BE2C (cell line): ENCODE measurements around the gene RUBCNL.

Experiments
- DNase-seq: peaks from one replicate; pipeline ENCODE4 v3.0.0-alpha.2; 2020
- H3K27me3 ChIP-seq: fragments of 250-450 bp; sonication (Bioruptor Pico); 2 replicates; pipeline ENCODE4 v1.5.1; 2020; ENCODE audit warnings: mild to moderate bottlenecking
- H3K36me3 ChIP-seq: fragments of 250-450 bp; sonication (Bioruptor Pico); 2 replicates; pipeline ENCODE4 v1.5.1; 2020; ENCODE audit warnings: mild to moderate bottlenecking
- H3K4me1 ChIP-seq: fragments of 250-450 bp; sonication (Bioruptor Pico); 2 replicates; pipeline ENCODE4 v1.5.1; 2020
- H3K4me3 ChIP-seq: 2 replicates; pipeline ENCODE4 v1.5.1; 2011; ENCODE audit warnings: low read depth, low read length
- H3K9me3 ChIP-seq: fragments of 250-450 bp; sonication (Bioruptor Pico); 2 replicates; pipeline ENCODE4 v1.5.1; 2020
- CTCF ChIP-seq: IDR thresholded peaks from 2 replicates; pipeline ENCODE4 v1.5.1; 2012; ENCODE audit warnings: mild to moderate bottlenecking, low read depth, low read length

RUBCNL gene

GRCh38 chr13:46355088-46355468 is 32.0 kb downstream of the RUBCNL start:
- Histone ChIP-seq H3K9me3 (no peaks in the 10 kb centered on the region), H3K36me3 (no peaks in the 10 kb centered on the region), H3K4me3 (no peak overlapping the region), H3K27me3 (no peaks in the 10 kb centered on the region), H3K4me1 (no peaks in the 10 kb centered on the region)
- TF ChIP-seq CTCF: no peak
- no peak for DNase-seq

- Histone ChIP-seq H3K27me3 (no peaks in the 10 kb centered on the region), H3K4me3 (no peak overlapping the region), H3K9me3 (no peaks in the 10 kb centered on the region), H3K36me3 (no peaks in the 10 kb centered on the region), H3K4me1 (no peaks in the 10 kb centered on the region)
- no peak for DNase-seq
- no peak for TF ChIP-seq CTCF
Observed at GRCh38 chr13:46354156-46355087, 32.6 kb downstream of the RUBCNL start.

- Histone ChIP-seq H3K4me1 (no peaks in the 10 kb centered on the region), H3K4me3 (no peak overlapping the region), H3K9me3 (no peaks in the 10 kb centered on the region), H3K36me3 (no peaks in the 10 kb centered on the region), H3K27me3 (no peaks in the 10 kb centered on the region)
- DNase-seq: no peak
- no peak for TF ChIP-seq CTCF
Observed at GRCh38 chr13:46352805-46353204, 34.2 kb downstream of the RUBCNL start.

- TF ChIP-seq CTCF: no peak
- H3K4me1 ChIP-seq: no peaks in the 10 kb centered on the region
- no peaks in the 10 kb centered on the region for H3K9me3 ChIP-seq
- no peak overlapping the region for H3K4me3 ChIP-seq
- no peaks in the 10 kb centered on the region for H3K27me3 ChIP-seq
- DNase-seq: no peak
- H3K36me3 ChIP-seq: no peaks in the 10 kb centered on the region
Observed at GRCh38 chr13:46350003-46350402, 37.0 kb downstream of the RUBCNL start.

GRCh38 chr13:46348961-46349360 is 38.1 kb downstream of the RUBCNL start:
- H3K9me3 ChIP-seq: no peaks in the 10 kb centered on the region
- H3K27me3 ChIP-seq: no peaks in the 10 kb centered on the region
- no peak overlapping the region for H3K4me3 ChIP-seq
- TF ChIP-seq CTCF: no peak
- no peaks in the 10 kb centered on the region for H3K36me3 ChIP-seq
- no peaks in the 10 kb centered on the region for H3K4me1 ChIP-seq
- no peak for DNase-seq

- Histone ChIP-seq H3K9me3 (no peaks in the 10 kb centered on the region), H3K27me3 (no peaks in the 10 kb centered on the region), H3K4me1 (no peaks in the 10 kb centered on the region), H3K36me3 (no peaks in the 10 kb centered on the region), H3K4me3 (no peak overlapping the region)
- no peak for DNase-seq
- no peak for TF ChIP-seq CTCF
Observed at GRCh38 chr13:46347277-46347676, 39.8 kb downstream of the RUBCNL start.
